ENCODE data around the gene MBNL1. TPM values are rescaled to one million over a fixed set of nuclear protein-coding genes. Genes with fewer than 3 reads are reported as not detected.

The MBNL1 gene
- total RNA-seq, 2 donors from 2014 or later = 1.3 to 4.9 TPM

DNA sequence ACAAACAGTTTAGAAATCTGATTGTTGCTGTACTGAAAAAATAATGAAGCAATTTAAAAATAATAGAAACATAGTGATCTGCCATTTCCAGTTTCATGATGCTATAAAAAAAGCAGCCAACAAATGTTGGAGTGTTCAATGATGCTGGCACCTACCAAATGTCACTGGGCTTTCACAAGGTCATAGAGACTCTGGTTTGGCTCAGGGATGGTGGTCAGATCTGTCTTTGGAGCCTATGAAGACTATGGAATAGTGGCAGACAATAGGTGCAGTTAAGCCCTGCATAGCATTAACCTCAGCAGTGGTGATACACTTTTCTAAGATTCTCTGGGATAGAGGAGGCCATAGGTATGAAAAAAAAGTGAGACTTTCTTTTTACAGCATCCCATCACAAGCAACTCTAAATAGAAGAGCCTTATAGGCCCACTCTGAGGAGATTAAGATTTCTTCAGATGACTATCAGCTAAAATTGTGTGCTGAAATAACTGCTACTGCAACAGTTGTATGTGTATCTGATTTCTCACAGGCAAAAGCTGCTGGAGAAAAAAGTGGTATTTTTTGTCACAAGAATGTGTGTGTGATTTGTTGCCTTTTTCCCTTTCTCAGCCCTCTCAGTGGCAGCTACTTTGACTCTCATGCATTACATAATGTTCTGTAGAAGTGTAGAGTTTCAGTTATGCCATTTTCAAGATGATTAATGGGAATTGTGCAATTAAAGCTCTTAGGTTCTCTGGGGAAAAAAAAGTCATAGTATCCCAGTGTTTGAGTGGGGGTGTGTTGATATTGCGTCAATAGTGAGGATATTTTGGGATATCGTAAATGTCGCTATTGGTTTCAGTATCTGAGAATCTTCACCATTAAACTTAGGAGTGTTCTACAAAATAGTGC, 137.4 kb downstream of the MBNL1 start:
- TF ChIP-seq, protein P1, sequence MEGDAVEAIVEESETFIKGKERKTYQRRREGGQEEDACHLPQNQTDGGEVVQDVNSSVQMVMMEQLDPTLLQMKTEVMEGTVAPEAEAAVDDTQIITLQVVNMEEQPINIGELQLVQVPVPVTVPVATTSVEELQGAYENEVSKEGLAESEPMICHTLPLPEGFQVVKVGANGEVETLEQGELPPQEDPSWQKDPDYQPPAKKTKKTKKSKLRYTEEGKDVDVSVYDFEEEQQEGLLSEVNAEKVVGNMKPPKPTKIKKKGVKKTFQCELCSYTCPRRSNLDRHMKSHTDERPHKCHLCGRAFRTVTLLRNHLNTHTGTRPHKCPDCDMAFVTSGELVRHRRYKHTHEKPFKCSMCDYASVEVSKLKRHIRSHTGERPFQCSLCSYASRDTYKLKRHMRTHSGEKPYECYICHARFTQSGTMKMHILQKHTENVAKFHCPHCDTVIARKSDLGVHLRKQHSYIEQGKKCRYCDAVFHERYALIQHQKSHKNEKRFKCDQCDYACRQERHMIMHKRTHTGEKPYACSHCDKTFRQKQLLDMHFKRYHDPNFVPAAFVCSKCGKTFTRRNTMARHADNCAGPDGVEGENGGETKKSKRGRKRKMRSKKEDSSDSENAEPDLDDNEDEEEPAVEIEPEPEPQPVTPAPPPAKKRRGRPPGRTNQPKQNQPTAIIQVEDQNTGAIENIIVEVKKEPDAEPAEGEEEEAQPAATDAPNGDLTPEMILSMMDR (conservative IDR thresholded peaks at IDR 0.05) = no peak

DNA sequence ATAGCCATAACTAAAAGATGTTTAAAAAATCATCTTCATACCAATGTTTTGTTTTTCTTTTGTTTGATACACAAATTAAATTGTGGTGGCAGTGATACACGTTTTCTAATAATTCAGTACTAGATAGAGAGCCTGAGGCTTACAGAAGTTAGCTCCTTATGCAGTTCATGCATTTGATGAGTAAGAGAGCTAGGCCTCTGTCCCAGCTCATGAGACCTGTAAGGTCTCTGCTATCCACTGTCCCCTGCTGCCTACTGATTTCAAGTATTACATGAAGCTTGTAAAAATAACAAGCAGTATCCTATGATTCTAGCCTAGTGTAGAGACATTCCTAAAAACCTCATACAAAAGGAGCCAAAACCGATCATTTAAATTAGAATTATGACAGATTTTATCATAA, 144.5 kb downstream of the MBNL1 start:
- H3K9me3 ChIP-seq (ENCODE audit: control insufficient read depth, low read length) = no peaks in the 10 kb centered on the region
- peaks cover 6% of the 10 kb centered on the region for H3K27me3 ChIP-seq (ENCODE audit: control insufficient read depth, insufficient read depth, low read length, poor library complexity, severe bottlenecking)
- H3K4me3 ChIP-seq (ENCODE audit: low read length) = no peak overlapping the region
- no peaks in the 10 kb centered on the region for H3K4me1 Mint-ChIP-seq
- H3K4me3 Mint-ChIP-seq = no peak overlapping the region
- no peaks in the 10 kb centered on the region for H3K27me3 Mint-ChIP-seq (ENCODE audit: insufficient read depth)
- no peaks in the 10 kb centered on the region for H3K4me1 ChIP-seq (ENCODE audit: control insufficient read depth, insufficient read depth, low read length)
- H3K9ac ChIP-seq (ENCODE audit: extremely low read depth, low read length, poor library complexity, severe bottlenecking) = no peak overlapping the region
- no peaks in the 10 kb centered on the region for H3K9me3 Mint-ChIP-seq
- WGBS, 2 experiments (ENCODE audit: insufficient coverage in 1 of 2, insufficient read length in 1 of 2) = 88 to 100% methylated on average over 1 to 2 of the region's 2 CpGs
- no peak overlapping the region for H3K27ac ChIP-seq (ENCODE audit: low read depth, low read length)
- no peaks in the 10 kb centered on the region for H3K36me3 Mint-ChIP-seq (ENCODE audit: low read depth)
- no peak for DNase-seq
- H3K36me3 ChIP-seq (ENCODE audit: control insufficient read depth, insufficient read depth, low read length) = no peaks in the 10 kb centered on the region
- TF ChIP-seq, protein P1 (conservative IDR thresholded peaks at IDR 0.05) = no peak
- no peak overlapping the region for H3K27ac Mint-ChIP-seq

More for the DNA sequence above, 137.4 kb downstream of the MBNL1 start:
- no peak overlapping the region for H3K4me3 Mint-ChIP-seq
- WGBS, 2 experiments (ENCODE audit: insufficient coverage in 1 of 2, insufficient read length in 1 of 2) = 94% methylated on average over 3 of the region's 3 CpGs; no CpG with 5 or more reads in 1 of the 2 experiments
- Histone ChIP-seq H3K4me3 (ENCODE audit: low read length) (no peak overlapping the region), H3K27ac (ENCODE audit: low read depth, low read length) (no peak overlapping the region), H3K27me3 (ENCODE audit: control insufficient read depth, insufficient read depth, low read length, poor library complexity, severe bottlenecking) (no peaks in the 10 kb centered on the region), H3K4me1 (ENCODE audit: control insufficient read depth, insufficient read depth, low read length) (no peaks in the 10 kb centered on the region), H3K9me3 (ENCODE audit: control insufficient read depth, low read length) (no peaks in the 10 kb centered on the region), H3K36me3 (ENCODE audit: control insufficient read depth, insufficient read depth, low read length) (no peaks in the 10 kb centered on the region), H3K9ac (ENCODE audit: extremely low read depth, low read length, poor library complexity, severe bottlenecking) (no peak overlapping the region)
- peaks cover 14% of the 10 kb centered on the region for H3K4me1 Mint-ChIP-seq
- H3K36me3 Mint-ChIP-seq (ENCODE audit: low read depth) = no peaks in the 10 kb centered on the region
- no peaks in the 10 kb centered on the region for H3K9me3 Mint-ChIP-seq
- H3K27me3 Mint-ChIP-seq (ENCODE audit: insufficient read depth) = peaks cover 3% of the 10 kb centered on the region
- H3K27ac Mint-ChIP-seq = no peak overlapping the region
- no peak for DNase-seq

DNA sequence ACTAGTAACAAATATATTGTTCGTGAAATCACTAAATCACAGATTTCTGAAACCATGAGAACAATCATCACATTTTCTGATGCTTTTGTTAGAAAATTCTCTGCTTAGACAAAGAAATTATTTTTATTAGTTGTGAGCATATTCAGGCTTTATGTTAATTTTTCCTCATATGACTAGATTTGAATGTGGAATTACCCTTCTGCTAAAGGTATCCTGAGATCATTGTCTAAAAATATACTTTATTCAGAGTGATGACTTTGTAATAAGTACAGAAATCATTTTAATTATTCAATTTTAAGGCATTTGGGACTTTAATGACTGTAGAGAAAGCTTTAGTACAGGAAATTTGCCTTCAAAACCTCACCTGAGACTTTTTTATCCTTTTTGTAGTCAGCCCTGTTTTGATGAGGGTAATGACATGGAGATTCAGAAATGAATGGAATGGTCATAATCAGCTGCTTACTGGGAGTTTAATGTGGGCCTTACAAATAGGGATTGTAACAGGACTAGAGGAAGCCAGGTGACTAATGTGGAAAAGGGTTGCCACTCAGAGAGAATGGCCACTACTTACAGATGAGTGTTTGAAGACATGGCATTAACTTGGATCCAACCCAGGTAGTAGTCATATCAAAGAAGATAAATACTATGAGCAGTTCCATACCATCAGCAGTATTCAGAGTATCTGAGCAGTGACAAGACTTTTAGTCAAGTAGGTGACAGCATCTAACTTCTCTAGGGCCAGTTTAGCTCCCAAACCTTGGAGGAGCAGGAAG, 148.3 kb downstream of the MBNL1 start:
- DNase-seq = no peak
- Histone ChIP-seq H3K9me3 (ENCODE audit: control insufficient read depth, low read length) (no peaks in the 10 kb centered on the region), H3K27me3 (ENCODE audit: control insufficient read depth, insufficient read depth, low read length, poor library complexity, severe bottlenecking) (peaks cover 6% of the 10 kb centered on the region), H3K4me3 (ENCODE audit: low read length) (no peak overlapping the region), H3K9ac (ENCODE audit: extremely low read depth, low read length, poor library complexity, severe bottlenecking) (no peak overlapping the region), H3K36me3 (ENCODE audit: control insufficient read depth, insufficient read depth, low read length) (no peaks in the 10 kb centered on the region), H3K4me1 (ENCODE audit: control insufficient read depth, insufficient read depth, low read length) (no peaks in the 10 kb centered on the region), H3K27ac (ENCODE audit: low read depth, low read length) (no peak overlapping the region)
- H3K36me3 Mint-ChIP-seq (ENCODE audit: low read depth) = no peaks in the 10 kb centered on the region
- H3K4me3 Mint-ChIP-seq = no peak overlapping the region
- H3K4me1 Mint-ChIP-seq = no peaks in the 10 kb centered on the region
- TF ChIP-seq, protein P1 (conservative IDR thresholded peaks at IDR 0.05) = no peak
- H3K27ac Mint-ChIP-seq = no peak overlapping the region
- peaks cover 5% of the 10 kb centered on the region for H3K27me3 Mint-ChIP-seq (ENCODE audit: insufficient read depth)
- 92% methylated on average over 1 of the region's 1 CpG; no CpG with 5 or more reads in 1 of the 2 experiments for WGBS, 2 experiments (ENCODE audit: insufficient coverage in 1 of 2, insufficient read length in 1 of 2)
- H3K9me3 Mint-ChIP-seq = no peaks in the 10 kb centered on the region
